ENCODE data around the gene AJM1. TPM values are rescaled to one million over a fixed set of nuclear protein-coding genes. Genes with fewer than 3 reads are reported as not detected.
"Not testable (repeated sequence)": the region's sequence is repeated elsewhere in the genome, so short reads cannot be mapped to it uniquely, and the experiment has no call there.

Gene AJM1
- total RNA-seq, 6 donors from 2014 or later: 1.4 to 7.3 (median 3.0) TPM

- Histone ChIP-seq H3K4me1 (peaks cover 0 to 2% (median under 1%) of the 10 kb centered on the region in 4 donors), H3K4me3 (no peak overlapping the region), H3K27ac (no peak overlapping the region), H3K36me3 (peaks cover 0 to 79% (median 54%) of the 10 kb centered on the region in 4 donors), H3K27me3 (no peaks in the 10 kb centered on the region), H3K9me3 (no peaks in the 10 kb centered on the region)
- peak in 1 of 2 donors; percentile 21 for ATAC-seq (ENCODE audit: low FRiP score in 2 of 2)
- WGBS, 2 donors: 93 to 100% methylated on average over 4 to 13 of the region's 21 CpGs
- TF ChIP-seq EP300 (IDR thresholded peaks at IDR 0.05): no peak
- TF ChIP-seq CTCF (IDR thresholded peaks at IDR 0.05): no peak
- TF ChIP-seq POLR2A (IDR thresholded peaks at IDR 0.05): no peak
- no peak for TF ChIP-seq POLR2AphosphoS5 (IDR thresholded peaks at IDR 0.05)
- DNase-seq: peak in 1 of 2 donors; percentile 37
Measured at GRCh38 chr9:136835932-136836904, 6.1 kb upstream of the AJM1 start.

GRCh38 chr9:136837146-136837855 lies 5.0 kb upstream of the AJM1 start:
- DNase-seq (peak in 1 of 2 donors; percentile 72), ATAC-seq (ENCODE audit: low FRiP score in 2 of 2) (no peak)
- H3K27ac ChIP-seq: no peak overlapping the region
- TF ChIP-seq EP300 (IDR thresholded peaks at IDR 0.05) (no peak), POLR2AphosphoS5 (IDR thresholded peaks at IDR 0.05) (no peak), CTCF (IDR thresholded peaks at IDR 0.05) (no peak), POLR2A (IDR thresholded peaks at IDR 0.05) (no peak)
- H3K36me3 ChIP-seq: peaks cover 0 to 68% (median 45%) of the 10 kb centered on the region in 4 donors
- peaks cover 4 to 12% (median 10%) of the 10 kb centered on the region in 4 donors for H3K4me1 ChIP-seq
- WGBS, 2 donors: 89 to 100% methylated on average over 1 to 12 of the region's 27 CpGs
- H3K4me3 ChIP-seq: no peak overlapping the region
- no peaks in the 10 kb centered on the region for H3K9me3 ChIP-seq
- no peaks in the 10 kb centered on the region for H3K27me3 ChIP-seq

- peaks cover 10 to 18% (median 16%) of the 10 kb centered on the region in 4 donors for H3K4me1 ChIP-seq
- H3K9me3 ChIP-seq; ATAC-seq (ENCODE audit: low FRiP score in 2 of 2); H3K27ac ChIP-seq; H3K27me3 ChIP-seq; H3K4me3 ChIP-seq: not testable (repeated sequence)
- peak in 1 of 2 donors; percentile 63 for DNase-seq
- 95 to 96% methylated on average over 4 to 13 of the region's 15 CpGs for WGBS, 2 donors
- H3K36me3 ChIP-seq: peaks cover 0 to 63% (median 41%) of the 10 kb centered on the region in 4 donors
Measured at GRCh38 chr9:136837856-136838277, 4.4 kb upstream of the AJM1 start.

- no peak overlapping the region for H3K27ac ChIP-seq
- peaks cover 0 to 5% (median 1%) of the 10 kb centered on the region in 4 donors for H3K27me3 ChIP-seq
- peaks cover 0 to 59% (median 39%) of the 10 kb centered on the region in 4 donors for H3K36me3 ChIP-seq
- 91 to 92% methylated on average over 11 to 17 of the region's 29 CpGs for WGBS, 2 donors
- ATAC-seq (ENCODE audit: low FRiP score in 2 of 2): no peak
- no peaks in the 10 kb centered on the region for H3K9me3 ChIP-seq
- H3K4me1 ChIP-seq: peaks cover 17 to 25% (median 23%) of the 10 kb centered on the region in 4 donors
- no peak overlapping the region for H3K4me3 ChIP-seq
- TF ChIP-seq EP300 (IDR thresholded peaks at IDR 0.05) (no peak), CTCF (IDR thresholded peaks at IDR 0.05) (no peak), POLR2A (IDR thresholded peaks at IDR 0.05) (no peak), POLR2AphosphoS5 (IDR thresholded peaks at IDR 0.05) (no peak)
- peak in 1 of 2 donors; percentile 66 for DNase-seq
Measured at GRCh38 chr9:136838314-136839228, 3.7 kb upstream of the AJM1 start.

All from upper lobe of left lung (tissue), 6 donors.